Measurements from ENCODE around the gene GAPT. TPM values are rescaled to one million over a fixed set of nuclear protein-coding genes. Genes with fewer than 3 reads are reported as not detected.

GAPT gene
- total RNA-seq, result not detected in 2 replicates

DNA sequence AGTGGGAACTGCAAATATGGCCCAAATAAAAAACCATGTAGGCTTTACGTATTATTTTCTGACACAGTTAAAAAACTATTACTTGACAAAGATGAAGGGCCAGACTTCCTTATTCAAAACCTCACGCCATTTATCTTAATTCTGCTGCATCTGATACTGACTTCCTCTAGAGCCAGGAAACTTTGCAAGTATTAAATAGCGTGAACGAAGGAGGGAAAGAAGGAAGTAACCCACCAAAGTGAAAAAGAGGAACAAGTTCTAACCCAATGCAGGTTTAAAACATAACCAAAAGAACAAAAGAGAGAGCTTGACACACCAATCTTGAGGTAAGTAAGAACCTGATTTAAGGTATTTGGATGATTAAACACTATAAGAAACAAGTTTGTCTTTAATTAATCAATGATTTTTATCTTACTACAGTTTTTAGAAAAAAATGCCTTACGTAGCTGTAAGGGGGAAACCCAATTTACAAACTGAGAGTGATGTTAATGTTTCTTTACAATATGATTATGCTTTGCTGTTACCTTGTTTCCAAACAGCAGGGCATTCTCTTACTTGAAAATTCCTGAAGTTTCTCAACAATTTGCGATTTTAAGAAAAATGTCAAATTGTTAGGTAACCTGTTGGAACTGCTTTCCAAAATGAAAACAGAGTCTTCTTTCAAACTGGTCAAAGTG, at the start of gene GAPT:
GAPT (plus strand) TSS at position 220 of the 677 bp plus-strand sequence. CDS start 3,102 bp downstream, outside the sequence.

DNA sequence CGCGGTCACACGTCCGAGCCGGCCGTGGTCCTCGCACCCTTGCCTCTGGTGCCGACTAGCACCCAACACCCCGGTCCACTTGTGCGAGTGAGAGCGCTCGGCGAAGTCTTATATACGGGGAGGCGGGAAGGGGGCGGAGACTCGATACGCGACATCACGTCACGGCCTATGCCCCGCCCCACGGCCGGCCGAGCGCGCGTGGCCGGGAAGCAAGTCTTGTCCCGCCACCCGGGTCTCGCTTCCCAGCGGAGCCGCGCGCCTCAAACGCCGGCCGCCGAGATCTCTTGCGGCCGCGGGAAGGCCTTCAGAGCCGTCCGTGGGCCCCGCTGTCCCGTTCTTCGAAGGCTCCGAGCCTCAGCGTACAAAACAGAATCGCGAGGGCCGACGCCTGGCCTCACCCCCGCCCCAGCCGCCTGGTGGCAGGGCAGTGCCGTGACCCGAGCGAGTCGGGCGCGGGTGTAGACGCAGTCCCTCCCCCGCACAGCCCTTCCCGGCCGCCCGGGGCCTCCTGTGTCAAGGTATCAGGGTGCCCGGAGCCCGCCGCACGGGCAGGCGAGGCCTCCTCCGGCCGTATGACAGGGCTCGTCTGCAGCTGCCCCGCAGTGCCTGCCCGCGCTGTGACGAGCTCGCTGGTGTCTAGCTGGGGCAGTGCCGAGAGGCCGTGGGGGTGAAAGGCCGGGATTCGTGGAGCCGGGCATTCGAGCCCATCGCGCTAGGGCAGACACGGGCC, 31.1 kb upstream of the GAPT start, which contains the start of gene PLK2:
PLK2 (minus strand) TSS at position 85 of the 730 bp plus-strand sequence. CDS start 127 bp downstream, outside the sequence.

Other genes with a start within 250 kb of the GAPT start
- gene PLK2, start 31.3 kb upstream of the GAPT start, total RNA-seq, result 699 and 730 TPM in 2 replicates
- gene RAB3C, start 91.6 kb downstream of the GAPT start, total RNA-seq, result 1.1 and 2.3 TPM in 2 replicates